ENCODE results near the gene SGK1.
A peak's percentile ranks its signal among the peaks of the same experiment; 100 is the strongest.

SGK1 gene

DNA sequence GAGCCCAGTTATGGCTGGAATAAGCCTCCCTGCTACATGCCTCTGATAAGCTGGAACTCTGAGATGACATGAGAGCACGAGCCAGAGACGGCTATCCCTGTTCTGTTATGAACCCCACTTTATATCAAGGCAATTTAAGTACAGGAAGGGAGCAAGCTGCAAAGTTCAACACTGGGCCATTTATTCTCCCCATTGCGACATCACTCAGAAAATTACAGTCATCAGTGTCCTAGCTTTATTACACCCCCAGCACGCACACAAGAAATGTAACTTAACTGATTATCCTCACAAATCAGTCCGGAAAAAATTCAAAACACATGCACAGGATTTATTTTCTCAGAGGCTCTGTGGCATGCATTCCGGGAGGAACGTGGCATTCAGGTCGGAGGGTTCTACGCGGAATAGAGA, 140.2 kb downstream of the SGK1 start:
- peak overlapping the region in 6 of 7 experiments; percentile 52 to 80 (median 72) for H3K4me3 ChIP-seq (ENCODE audit: control insufficient read depth in 1 of 7, extremely low read depth in 1 of 7, insufficient read depth in 4 of 7, low read depth in 2 of 7, low read length in 6 of 7)
- POLR2A ChIA-PET: interaction anchor here (0.5 to 0.8 kb wide), 3 partner anchors 99 to 437 kb away, joined by 3 to 4 read pairs (median 3); no protein-coding TSS in a partner anchor
- DNase-seq: peak in 1 of 3 donors; percentile 10

DNA sequence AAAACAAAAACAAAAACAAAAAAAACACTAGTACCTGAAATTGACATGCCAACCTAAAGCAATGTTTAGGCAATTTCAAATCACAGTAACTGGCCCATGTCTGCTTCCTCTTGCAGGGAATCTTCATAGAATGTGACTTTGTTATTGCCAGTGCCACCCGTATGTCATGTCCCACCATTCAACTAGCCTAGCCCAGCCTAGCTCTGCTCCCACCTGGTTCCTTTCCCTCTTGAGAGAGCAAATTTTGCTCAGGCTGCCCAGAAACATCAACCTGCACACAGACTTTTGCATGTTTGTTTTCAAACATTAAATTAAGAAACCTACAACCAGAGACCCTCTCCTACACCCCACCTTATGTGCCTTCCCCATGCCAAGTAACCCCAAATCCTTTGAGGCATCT, 140.7 kb downstream of the SGK1 start:
- CTCF ChIA-PET: interaction anchor here (0.8 to 4.7 kb wide), 8 partner anchors 11 to 764 kb away, joined by 3 to 36 read pairs (median 4); no protein-coding TSS in a partner anchor
- Histone ChIP-seq H3K9me3 (ENCODE audit: control extremely low read depth in 1 of 5, control insufficient read depth in 4 of 5, insufficient read depth in 2 of 5, low read depth in 1 of 5, low read length in 4 of 5) (no peaks in the 10 kb centered on the region), H3K4me1 (ENCODE audit: control extremely low read depth in 1 of 4, control insufficient read depth in 4 of 4, insufficient read depth in 4 of 4, low read length in 3 of 4) (peaks cover 31 to 56% (median 45%) of the 10 kb centered on the region in 4 experiments), H3K27me3 (replicated peaks in 2 of 5; ENCODE audit: control insufficient read depth in 4 of 5, insufficient read depth in 5 of 5, low read length in 4 of 5) (peaks cover 0 to 30% (median 11%) of the 10 kb centered on the region in 5 experiments), H3K27ac (ENCODE audit: insufficient read depth in 1 of 2, low read depth in 1 of 2, low read length in 2 of 2, poor library complexity in 1 of 2, severe bottlenecking in 2 of 2) (no peak overlapping the region), H3K36me3 (ENCODE audit: control insufficient read depth in 4 of 4, insufficient read depth in 4 of 4, low read length in 3 of 4) (peaks cover 0 to 2% (median 0%) of the 10 kb centered on the region in 4 experiments), H3K4me3 (ENCODE audit: control insufficient read depth in 1 of 7, extremely low read depth in 1 of 7, insufficient read depth in 4 of 7, low read depth in 2 of 7, low read length in 6 of 7) (no peak overlapping the region)
- POLR2A ChIA-PET: interaction anchor here (0.5 to 0.8 kb wide), 3 partner anchors 100 to 437 kb away, joined by 3 to 4 read pairs (median 3); no protein-coding TSS in a partner anchor
- DNase-seq: no peak
- 73% methylated on average over 1 of the region's 1 CpG for WGBS (ENCODE audit: insufficient coverage)

More for the DNA sequence above, 140.2 kb downstream of the SGK1 start:
- H3K27me3 ChIP-seq (replicated peaks in 2 of 5; ENCODE audit: control insufficient read depth in 4 of 5, insufficient read depth in 5 of 5, low read length in 4 of 5): peaks cover 0 to 30% (median 11%) of the 10 kb centered on the region in 5 experiments
- CTCF ChIA-PET: interaction anchor here (0.6 to 4.7 kb wide), 11 partner anchors 12 to 645 kb away, joined by 3 to 36 read pairs (median 3); no protein-coding TSS in a partner anchor
- no peaks in the 10 kb centered on the region for H3K36me3 ChIP-seq (ENCODE audit: control insufficient read depth in 4 of 4, insufficient read depth in 4 of 4, low read length in 3 of 4)
- peaks cover 31 to 51% (median 42%) of the 10 kb centered on the region in 4 experiments for H3K4me1 ChIP-seq (ENCODE audit: control extremely low read depth in 1 of 4, control insufficient read depth in 4 of 4, insufficient read depth in 4 of 4, low read length in 3 of 4)
- H3K27ac ChIP-seq (ENCODE audit: insufficient read depth in 1 of 2, low read depth in 1 of 2, low read length in 2 of 2, poor library complexity in 1 of 2, severe bottlenecking in 2 of 2): no peak overlapping the region
- 46% methylated on average over 6 of the region's 10 CpGs for WGBS (ENCODE audit: insufficient coverage)
- H3K9me3 ChIP-seq (ENCODE audit: control extremely low read depth in 1 of 5, control insufficient read depth in 4 of 5, insufficient read depth in 2 of 5, low read depth in 1 of 5, low read length in 4 of 5): no peaks in the 10 kb centered on the region

GRCh38 chr6:134176264-134176975, 141.5 kb downstream of the SGK1 start:
- POLR2A ChIA-PET: no interaction called here
- DNase-seq: peak in 1 of 3 donors; percentile 17
- Histone ChIP-seq H3K9me3 (ENCODE audit: control extremely low read depth in 1 of 5, control insufficient read depth in 4 of 5, insufficient read depth in 2 of 5, low read depth in 1 of 5, low read length in 4 of 5) (no peaks in the 10 kb centered on the region), H3K4me3 (ENCODE audit: control insufficient read depth in 1 of 7, extremely low read depth in 1 of 7, insufficient read depth in 4 of 7, low read depth in 2 of 7, low read length in 6 of 7) (peak overlapping the region in 6 of 7 experiments; percentile 72 to 97 (median 77)), H3K36me3 (ENCODE audit: control insufficient read depth in 4 of 4, insufficient read depth in 4 of 4, low read length in 3 of 4) (peaks cover 0 to 2% (median 0%) of the 10 kb centered on the region in 4 experiments), H3K4me1 (ENCODE audit: control extremely low read depth in 1 of 4, control insufficient read depth in 4 of 4, insufficient read depth in 4 of 4, low read length in 3 of 4) (peaks cover 31 to 60% (median 45%) of the 10 kb centered on the region in 4 experiments), H3K27ac (ENCODE audit: insufficient read depth in 1 of 2, low read depth in 1 of 2, low read length in 2 of 2, poor library complexity in 1 of 2, severe bottlenecking in 2 of 2) (no peak overlapping the region), H3K27me3 (replicated peaks in 2 of 5; ENCODE audit: control insufficient read depth in 4 of 5, insufficient read depth in 5 of 5, low read length in 4 of 5) (peaks cover 0 to 30% (median 11%) of the 10 kb centered on the region in 5 experiments)
- WGBS (ENCODE audit: insufficient coverage): 11% methylated on average over 30 of the region's 35 CpGs
- CTCF ChIA-PET: interaction anchor here (0.5 to 4.7 kb wide), 7 partner anchors 9 to 765 kb away, joined by 3 to 36 read pairs (median 4); no protein-coding TSS in a partner anchor

DNA sequence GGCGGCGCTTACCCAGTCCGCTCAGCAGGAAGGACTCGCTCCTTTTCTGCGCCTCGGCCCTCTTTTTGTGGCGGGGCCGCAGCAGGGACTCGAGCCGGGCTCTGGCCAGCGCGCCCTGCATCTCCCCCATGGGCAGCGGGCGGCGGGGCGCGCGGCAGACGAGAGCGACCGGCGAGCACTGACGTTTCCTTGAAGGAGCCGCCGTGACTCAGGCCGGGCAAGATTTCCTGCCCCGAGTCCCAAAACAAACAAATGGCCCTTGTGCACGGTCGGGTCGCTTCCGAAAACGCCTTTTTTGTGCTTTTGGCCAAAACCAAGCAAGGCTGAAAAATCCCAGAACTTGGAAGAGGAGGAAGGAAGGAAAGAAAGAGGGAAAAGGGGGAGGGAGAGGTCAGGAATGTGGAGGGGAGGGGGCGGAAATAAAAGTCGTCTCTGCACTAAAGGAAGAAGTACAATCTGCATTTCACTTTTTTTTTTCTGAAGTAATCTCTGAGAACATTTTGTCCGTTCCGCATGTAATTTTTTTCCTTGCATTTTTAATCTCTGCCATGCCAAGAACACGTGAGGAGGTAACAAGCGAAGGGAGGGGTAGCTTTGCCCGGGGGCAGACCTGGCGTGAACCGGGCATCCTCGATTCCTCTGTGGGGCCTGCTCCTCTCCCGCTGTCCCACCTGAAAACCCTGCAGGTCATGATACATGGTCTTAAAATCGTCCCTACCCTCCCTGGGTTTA, 142.2 kb downstream of the SGK1 start:
- H3K27ac ChIP-seq (ENCODE audit: insufficient read depth in 1 of 2, low read depth in 1 of 2, low read length in 2 of 2, poor library complexity in 1 of 2, severe bottlenecking in 2 of 2): no peak overlapping the region
- H3K4me3 ChIP-seq (ENCODE audit: control insufficient read depth in 1 of 7, extremely low read depth in 1 of 7, insufficient read depth in 4 of 7, low read depth in 2 of 7, low read length in 6 of 7): peak overlapping the region; percentile 45 to 97 (median 76)
- POLR2A ChIA-PET: no interaction called here
- no peaks in the 10 kb centered on the region for H3K9me3 ChIP-seq (ENCODE audit: control extremely low read depth in 1 of 5, control insufficient read depth in 4 of 5, insufficient read depth in 2 of 5, low read depth in 1 of 5, low read length in 4 of 5)
- under 1% methylated on average over 28 of the region's 44 CpGs for WGBS (ENCODE audit: insufficient coverage)
- DNase-seq: peak; percentile 34 to 57 (median 41)
- peaks cover 0 to 30% (median 11%) of the 10 kb centered on the region in 5 experiments for H3K27me3 ChIP-seq (replicated peaks in 2 of 5; ENCODE audit: control insufficient read depth in 4 of 5, insufficient read depth in 5 of 5, low read length in 4 of 5)
- CTCF ChIA-PET: interaction anchor here (0.5 to 4.7 kb wide), 4 partner anchors 8 to 765 kb away, joined by 3 to 36 read pairs (median 4); no protein-coding TSS in a partner anchor
- H3K36me3 ChIP-seq (ENCODE audit: control insufficient read depth in 4 of 4, insufficient read depth in 4 of 4, low read length in 3 of 4): peaks cover 0 to 2% (median 0%) of the 10 kb centered on the region in 4 experiments
- peaks cover 31 to 60% (median 45%) of the 10 kb centered on the region in 4 experiments for H3K4me1 ChIP-seq (ENCODE audit: control extremely low read depth in 1 of 4, control insufficient read depth in 4 of 4, insufficient read depth in 4 of 4, low read length in 3 of 4)

- Histone ChIP-seq H3K36me3 (ENCODE audit: control insufficient read depth in 4 of 4, insufficient read depth in 4 of 4, low read length in 3 of 4) (peaks cover 0 to 5% (median 0%) of the 10 kb centered on the region in 4 experiments), H3K9me3 (ENCODE audit: control extremely low read depth in 1 of 5, control insufficient read depth in 4 of 5, insufficient read depth in 2 of 5, low read depth in 1 of 5, low read length in 4 of 5) (no peaks in the 10 kb centered on the region), H3K27me3 (replicated peaks in 2 of 5; ENCODE audit: control insufficient read depth in 4 of 5, insufficient read depth in 5 of 5, low read length in 4 of 5) (peaks cover 0 to 28% (median 11%) of the 10 kb centered on the region in 5 experiments), H3K4me1 (ENCODE audit: control extremely low read depth in 1 of 4, control insufficient read depth in 4 of 4, insufficient read depth in 4 of 4, low read length in 3 of 4) (peaks cover 31 to 60% (median 45%) of the 10 kb centered on the region in 4 experiments), H3K27ac (ENCODE audit: insufficient read depth in 1 of 2, low read depth in 1 of 2, low read length in 2 of 2, poor library complexity in 1 of 2, severe bottlenecking in 2 of 2) (peak overlapping the region in 1 of 2 experiments; percentile 63), H3K4me3 (ENCODE audit: control insufficient read depth in 1 of 7, extremely low read depth in 1 of 7, insufficient read depth in 4 of 7, low read depth in 2 of 7, low read length in 6 of 7) (peak overlapping the region; percentile 45 to 97 (median 76))
- ChIA-PET POLR2A (no interaction called here), CTCF (interaction anchor here (1.1 to 1.6 kb wide), 6 partner anchors 10 to 1009 kb away, joined by 4 to 16 read pairs (median 6); no protein-coding TSS in a partner anchor)
- peak; percentile 76 to 86 (median 86) for DNase-seq
- 0% methylated on average over 83 of the region's 100 CpGs for WGBS (ENCODE audit: insufficient coverage)
Measured at GRCh38 chr6:134174672-134175531, 143.0 kb downstream of the SGK1 start.

All from common myeloid progenitor, CD34-positive (primary cell).